SK-N-SH treated with all-trans-retinoic acid at 6 μM for 48 hours (cell line): ENCODE results near the gene ROBO1.

ENCODE experiments used
- ATAC-seq: fragments of 200-7000 bp; cut with Tn5 transposase; 3 replicates; pipeline ENCODE4 v1.9.1; 2020; ENCODE audit warnings: mild to moderate bottlenecking, moderate library complexity
- ARNTL ChIP-seq: fragments of 450-650 bp; formaldehyde crosslinking; IDR thresholded peaks from 2 replicates; pipeline ENCODE4 v1.5.0; 2020; ENCODE audit warnings: low read depth, mild to moderate bottlenecking, moderate library complexity, borderline replicate concordance
- BACH2 ChIP-seq: fragments of 250-450 bp; sonication (Bioruptor Pico); IDR thresholded peaks from 2 replicates; pipeline ENCODE4 v1.9.0; 2021; ENCODE audit warnings: mild to moderate bottlenecking, borderline replicate concordance
- CSDC2 ChIP-seq: fragments of 250-450 bp; sonication (Bioruptor Pico); IDR thresholded peaks from 2 replicates; pipeline ENCODE4 v1.5.0; 2020; ENCODE audit warnings: mild to moderate bottlenecking, moderate library complexity
- CSRNP3 ChIP-seq: fragments of 250-450 bp; sonication (Bioruptor Pico); IDR thresholded peaks from 2 replicates; pipeline ENCODE4 v1.5.1; 2021; ENCODE audit warnings: mild to moderate bottlenecking, moderate library complexity
- ESRRG ChIP-seq: fragments of 250-450 bp; sonication (Bioruptor Pico); IDR thresholded peaks from 2 replicates; pipeline ENCODE4 v1.6.1; 2021; ENCODE audit warnings: mild to moderate bottlenecking
- GLIS3 ChIP-seq: fragments of 250-450 bp; sonication (Bioruptor Pico); IDR thresholded peaks from 2 replicates; pipeline ENCODE4 v1.5.0; 2020; ENCODE audit warnings: mild to moderate bottlenecking, moderate library complexity
- ISL1 ChIP-seq: fragments of 250-450 bp; sonication (Bioruptor Pico); IDR thresholded peaks from 2 replicates; pipeline ENCODE4 v2.1.2; 2022; ENCODE audit warnings: mild to moderate bottlenecking, moderate library complexity
- OSR1 ChIP-seq: fragments of 250-450 bp; sonication (Bioruptor Pico); IDR thresholded peaks from 2 replicates; pipeline ENCODE4 v1.8.0; 2022; ENCODE audit warnings: moderate library complexity, mild to moderate bottlenecking, inconsistent platforms
- PPARA ChIP-seq: fragments of 250-450 bp; sonication (Bioruptor Pico); IDR thresholded peaks from 2 replicates; pipeline ENCODE4 v1.5.0; 2020; ENCODE audit warnings: mild to moderate bottlenecking, borderline replicate concordance
- RARB ChIP-seq: fragments of 250-450 bp; sonication (Bioruptor Pico); IDR thresholded peaks from 2 replicates; pipeline ENCODE4 v1.8.0; 2021; ENCODE audit warnings: mild to moderate bottlenecking, moderate library complexity
- SNAI2 ChIP-seq: fragments of 250-450 bp; sonication (Bioruptor Pico); IDR thresholded peaks from 2 replicates; pipeline ENCODE4 v1.5.0; 2020; ENCODE audit warnings: mild to moderate bottlenecking, moderate library complexity
- TCF4 ChIP-seq: fragments of 250-450 bp; sonication (Bioruptor Pico); IDR thresholded peaks from 2 replicates; pipeline ENCODE4 v1.8.0; 2021; ENCODE audit warnings: mild to moderate bottlenecking, moderate library complexity, borderline replicate concordance
- TOX ChIP-seq: fragments of 250-450 bp; sonication (Bioruptor Pico); IDR thresholded peaks from 2 replicates; pipeline ENCODE4 v1.8.0; 2021; ENCODE audit warnings: mild to moderate bottlenecking, moderate library complexity, borderline replicate concordance
- TSHZ2 ChIP-seq: fragments of 250-450 bp; sonication (Bioruptor Pico); IDR thresholded peaks from 2 replicates; pipeline ENCODE4 v1.5.0; 2020; ENCODE audit warnings: mild to moderate bottlenecking, moderate library complexity
- ZC3H10 ChIP-seq: fragments of 250-450 bp; sonication (Bioruptor Pico); IDR thresholded peaks from 2 replicates; pipeline ENCODE4 v1.5.1; 2021; ENCODE audit warnings: mild to moderate bottlenecking, moderate library complexity
- ZFP3 ChIP-seq: fragments of 250-450 bp; sonication (Bioruptor Pico); IDR thresholded peaks from 2 replicates; pipeline ENCODE4 v1.5.0; 2020; ENCODE audit warnings: mild to moderate bottlenecking, moderate library complexity
- ZFP30 ChIP-seq: fragments of 450-650 bp; formaldehyde crosslinking; IDR thresholded peaks from 2 replicates; pipeline ENCODE4 v1.5.0; 2022; ENCODE audit warnings: mild to moderate bottlenecking, moderate library complexity
- ZNF565 ChIP-seq: fragments of 450-650 bp; formaldehyde crosslinking; conservative IDR thresholded peaks from 2 replicates; pipeline ENCODE4 v1.5.0; 2020; ENCODE audit warnings: low read depth, mild to moderate bottlenecking, moderate library complexity
- ZNF70 ChIP-seq: fragments of 450-650 bp; formaldehyde crosslinking; IDR thresholded peaks from 2 replicates; pipeline ENCODE4 v1.5.0; 2020; ENCODE audit warnings: mild to moderate bottlenecking, moderate library complexity
- ZNF8 ChIP-seq: fragments of 450-650 bp; formaldehyde crosslinking; IDR thresholded peaks from 2 replicates; pipeline ENCODE4 v1.5.0; 2020; ENCODE audit warnings: mild to moderate bottlenecking, moderate library complexity
- TF ChIP-seq, protein P1 (sequence below): fragments of 250-450 bp; sonication (Bioruptor Pico); IDR thresholded peaks from 2 replicates; pipeline ENCODE4 v1.5.1; 2020; ENCODE audit warnings: low read depth, mild to moderate bottlenecking, moderate library complexity

The ROBO1 gene

GRCh38 chr3:79427081-79427480, 340.7 kb downstream of the ROBO1 start:
- no peak for ATAC-seq
- TF ChIP-seq RARB (CRISPR knock-in tag) (no peak), TOX (CRISPR knock-in tag) (no peak), ZFP30 (CRISPR knock-in tag) (no peak), ZFP3 (CRISPR knock-in tag) (no peak), ZNF70 (CRISPR knock-in tag) (no peak), CSRNP3 (CRISPR knock-in tag) (no peak), ZNF565 (CRISPR knock-in tag) (no peak), ESRRG (no peak), SNAI2 (CRISPR knock-in tag) (no peak), TCF4 (CRISPR knock-in tag) (no peak), CSDC2 (no peak), PPARA (CRISPR knock-in tag) (no peak), ZC3H10 (no peak), TSHZ2 (no peak)

DNA sequence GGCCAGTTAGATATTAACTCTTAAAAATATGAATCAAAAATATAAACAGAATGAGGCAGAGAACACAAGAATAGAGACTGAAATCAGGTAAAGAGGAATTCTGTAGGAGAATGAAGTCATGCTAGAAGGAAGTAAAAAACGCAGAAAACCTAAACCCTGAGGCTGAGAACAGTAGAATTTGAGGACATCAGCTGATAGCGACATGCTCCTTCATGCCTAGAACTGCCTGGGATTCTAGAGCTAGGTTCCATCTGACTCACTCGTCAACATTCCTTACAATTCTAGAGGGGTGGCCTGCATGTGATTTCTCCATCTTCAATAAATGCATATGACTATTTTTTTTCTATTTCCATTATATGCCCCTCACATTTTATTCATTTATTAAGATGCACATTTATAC, 343.0 kb downstream of the ROBO1 start:
- TF ChIP-seq ZNF565 (CRISPR knock-in tag), result no peak
- no peak for TF ChIP-seq RARB (CRISPR knock-in tag)
- TF ChIP-seq CSDC2, result no peak
- TF ChIP-seq ZFP30 (CRISPR knock-in tag), result no peak
- TF ChIP-seq SNAI2 (CRISPR knock-in tag), result no peak
- no peak for TF ChIP-seq ZNF8
- no peak for TF ChIP-seq TCF4 (CRISPR knock-in tag)
- ATAC-seq, result no peak

DNA sequence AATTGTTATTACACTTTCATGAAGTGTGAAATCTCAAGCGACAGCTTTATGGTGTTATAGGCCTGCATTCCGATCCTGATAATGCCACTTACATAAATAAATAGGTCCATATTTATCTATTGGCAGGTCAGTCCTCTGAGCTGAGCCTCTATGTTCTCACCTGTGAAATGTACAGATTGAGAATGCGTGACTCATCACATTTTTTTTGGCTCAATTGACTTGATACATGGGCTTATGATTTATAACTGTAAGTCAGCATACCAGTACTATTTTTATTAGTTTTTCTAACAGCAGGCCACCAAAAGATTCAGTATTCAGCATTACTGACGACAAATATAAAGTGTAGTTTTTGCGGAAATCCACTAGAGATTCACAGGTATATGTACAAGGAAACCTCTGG, 344.4 kb downstream of the ROBO1 start:
- TF ChIP-seq, protein P1, sequence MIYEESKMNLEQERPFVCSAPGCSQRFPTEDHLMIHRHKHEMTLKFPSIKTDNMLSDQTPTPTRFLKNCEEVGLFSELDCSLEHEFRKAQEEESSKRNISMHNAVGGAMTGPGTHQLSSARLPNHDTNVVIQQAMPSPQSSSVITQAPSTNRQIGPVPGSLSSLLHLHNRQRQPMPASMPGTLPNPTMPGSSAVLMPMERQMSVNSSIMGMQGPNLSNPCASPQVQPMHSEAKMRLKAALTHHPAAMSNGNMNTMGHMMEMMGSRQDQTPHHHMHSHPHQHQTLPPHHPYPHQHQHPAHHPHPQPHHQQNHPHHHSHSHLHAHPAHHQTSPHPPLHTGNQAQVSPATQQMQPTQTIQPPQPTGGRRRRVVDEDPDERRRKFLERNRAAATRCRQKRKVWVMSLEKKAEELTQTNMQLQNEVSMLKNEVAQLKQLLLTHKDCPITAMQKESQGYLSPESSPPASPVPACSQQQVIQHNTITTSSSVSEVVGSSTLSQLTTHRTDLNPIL (CRISPR knock-in tag), result no peak
- no peak for TF ChIP-seq ZFP30 (CRISPR knock-in tag)
- no peak for TF ChIP-seq CSRNP3 (CRISPR knock-in tag)
- no peak for TF ChIP-seq ZC3H10
- TF ChIP-seq OSR1 (CRISPR knock-in tag), result no peak
- TF ChIP-seq ESRRG, result no peak
- no peak for TF ChIP-seq ISL1 (CRISPR knock-in tag)
- no peak for TF ChIP-seq GLIS3
- TF ChIP-seq PPARA (CRISPR knock-in tag), result no peak
- TF ChIP-seq BACH2 (CRISPR knock-in tag), result no peak
- TF ChIP-seq CSDC2, result no peak
- TF ChIP-seq TOX (CRISPR knock-in tag), result no peak
- TF ChIP-seq, all 23 proteins: peak for 0
- ATAC-seq, result no peak

GRCh38 chr3:79421273-79421672, 346.5 kb downstream of the ROBO1 start:
- TF ChIP-seq ZC3H10 (no peak), ARNTL (no peak), BACH2 (CRISPR knock-in tag) (no peak), ZNF70 (CRISPR knock-in tag) (no peak), PPARA (CRISPR knock-in tag) (no peak), ESRRG (no peak), SNAI2 (CRISPR knock-in tag) (no peak), ZFP3 (CRISPR knock-in tag) (no peak)
- TF ChIP-seq, protein P1 (CRISPR knock-in tag), result no peak
- peak; percentile 16; the same call in 1 of the 3 replicates for ATAC-seq
